Stimulated activated naive CD8-positive, alpha-beta T cell treated with anti-CD3 and anti-CD28 coated beads, Interleukin-15, amount 100 ng/mL, for 72 hours (primary cell): Measurements from ENCODE around the gene ALG3.
A peak's percentile ranks its signal among the peaks of the same experiment; 100 is the strongest.
"Not testable (repeated sequence)": the region's sequence is repeated elsewhere in the genome, so short reads cannot be mapped to it uniquely, and the experiment has no call there.

Experiments
- ATAC-seq: fragments of 150-1000 bp; cut with Tn5 transposase; 2 replicates; pipeline ENCODE4 v1.10.0; 2021; ENCODE audit warnings: mild to moderate bottlenecking, moderate library complexity
- DNase-seq, 2 donors: peaks; one replicate each; pipeline ENCODE4 v3.0.0; 2021 to 2022
- H3K27ac Mint-ChIP-seq, 2 donors: one replicate each; pipeline ENCODE4 v1.8.0; 2022; ENCODE audit warnings: mild to moderate bottlenecking in 2 of 2, mixed read lengths in 2 of 2, moderate library complexity in 2 of 2
- H3K27me3 Mint-ChIP-seq: one replicate; pipeline ENCODE4 v1.8.0; 2022; ENCODE audit warnings: mixed read lengths
- H3K4me1 Mint-ChIP-seq: one replicate; pipeline ENCODE4 v1.8.0; 2022; ENCODE audit warnings: mild to moderate bottlenecking, mixed read lengths
- H3K4me3 Mint-ChIP-seq, 2 donors: one replicate each; pipeline ENCODE4 v1.8.0; 2022; ENCODE audit warnings: mild to moderate bottlenecking in 2 of 2, mixed read lengths in 2 of 2, moderate library complexity in 1 of 2
- H3K9me3 Mint-ChIP-seq, 2 donors: one replicate each; pipeline ENCODE4 v1.8.0; 2022; ENCODE audit warnings: mixed read lengths in 2 of 2

Gene ALG3

GRCh38 chr3:184267249-184267648 lies 18.5 kb upstream of the ALG3 start:
- Mint-ChIP-seq H3K27me3 (peaks cover 84% of the 10 kb centered on the region), H3K4me1 (peaks cover 10% of the 10 kb centered on the region)
- not testable (repeated sequence) for ATAC-seq, H3K9me3 Mint-ChIP-seq, H3K4me3 Mint-ChIP-seq, H3K27ac Mint-ChIP-seq, DNase-seq

GRCh38 chr3:184262764-184263179 lies 14.0 kb upstream of the ALG3 start:
- H3K4me3 Mint-ChIP-seq = peak overlapping the region; percentile 82 to 85
- no peak for ATAC-seq
- peaks cover 26% of the 10 kb centered on the region for H3K4me1 Mint-ChIP-seq
- no peak overlapping the region for H3K27ac Mint-ChIP-seq
- H3K27me3 Mint-ChIP-seq = peaks cover 84% of the 10 kb centered on the region
- no peak for DNase-seq
- no peaks in the 10 kb centered on the region for H3K9me3 Mint-ChIP-seq

GRCh38 chr3:184261854-184262763 lies 13.3 kb upstream of the ALG3 start:
- Mint-ChIP-seq H3K4me3 (peak overlapping the region; percentile 82 to 85), H3K9me3 (no peaks in the 10 kb centered on the region), H3K4me1 (peaks cover 26% of the 10 kb centered on the region), H3K27me3 (peaks cover 77% of the 10 kb centered on the region), H3K27ac (no peak overlapping the region)
- DNase-seq = no peak
- ATAC-seq = peak; percentile 21

- DNase-seq = peak; percentile 43 to 59
- peaks cover 72% of the 10 kb centered on the region for H3K27me3 Mint-ChIP-seq
- peak within 1 kb of the TSS in 1 of 2 donors; percentile 1 for H3K27ac Mint-ChIP-seq
Observed at GRCh38 chr3:184261270-184261853, 12.6 kb upstream of the ALG3 start, which contains the start of gene CAMK2N2. Gene CAMK2N2 (minus strand): TSS chr3:184261553. CDS start chr3:184261285, 268 bp downstream.

GRCh38 chr3:184260724-184261269 lies 12.0 kb upstream of the ALG3 start:
- H3K27ac Mint-ChIP-seq = peak overlapping the region in 1 of 2 donors; percentile 1
- peaks cover 68% of the 10 kb centered on the region for H3K27me3 Mint-ChIP-seq

More at GRCh38 chr3:184261270-184261853, 12.6 kb upstream of the ALG3 start, which contains the start of gene CAMK2N2:
- Mint-ChIP-seq H3K9me3 (no peaks in the 10 kb centered on the region), H3K4me3 (peak within 1 kb of the TSS; percentile 82 to 85), H3K4me1 (peaks cover 26% of the 10 kb centered on the region)
- ATAC-seq = peak; percentile 72

GRCh38 chr3:184259878-184260723 lies 11.3 kb upstream of the ALG3 start:
- Mint-ChIP-seq H3K9me3 (no peaks in the 10 kb centered on the region), H3K4me3 (peak overlapping the region; percentile 69 to 85), H3K4me1 (peaks cover 34% of the 10 kb centered on the region), H3K27ac (peak overlapping the region in 1 of 2 donors; percentile 1), H3K27me3 (peaks cover 64% of the 10 kb centered on the region)
- ATAC-seq (peak; percentile 50), DNase-seq (peak; percentile 33 to 36)

More at GRCh38 chr3:184260724-184261269, 12.0 kb upstream of the ALG3 start:
- DNase-seq (peak in 1 of 2 donors; percentile 22), ATAC-seq (peak; percentile 8)
- H3K4me1 Mint-ChIP-seq = peaks cover 27% of the 10 kb centered on the region
- H3K9me3 Mint-ChIP-seq = no peaks in the 10 kb centered on the region
- peak overlapping the region; percentile 82 to 85 for H3K4me3 Mint-ChIP-seq

- Mint-ChIP-seq H3K4me1 (peaks cover 37% of the 10 kb centered on the region), H3K4me3 (peak overlapping the region; percentile 73 to 78), H3K27me3 (peaks cover 57% of the 10 kb centered on the region), H3K9me3 (no peaks in the 10 kb centered on the region), H3K27ac (peak overlapping the region in 1 of 2 donors; percentile 72)
- DNase-seq = no peak
- no peak for ATAC-seq
Observed at GRCh38 chr3:184259396-184259877, 10.7 kb upstream of the ALG3 start.

- ATAC-seq = no peak
- Mint-ChIP-seq H3K9me3 (no peaks in the 10 kb centered on the region), H3K27ac (no peak overlapping the region), H3K27me3 (peaks cover 54% of the 10 kb centered on the region), H3K4me3 (peak overlapping the region in 1 of 2 donors; percentile 78), H3K4me1 (peaks cover 37% of the 10 kb centered on the region)
- no peak for DNase-seq
Observed at GRCh38 chr3:184258926-184259325, 10.2 kb upstream of the ALG3 start.

GRCh38 chr3:184257083-184257915 lies 8.5 kb upstream of the ALG3 start:
- H3K4me3 Mint-ChIP-seq = no peak overlapping the region
- H3K27ac Mint-ChIP-seq = no peak overlapping the region
- peaks cover 38% of the 10 kb centered on the region for H3K27me3 Mint-ChIP-seq
- no peak for DNase-seq
- ATAC-seq = no peak
- peaks cover 27% of the 10 kb centered on the region for H3K4me1 Mint-ChIP-seq
- H3K9me3 Mint-ChIP-seq = no peaks in the 10 kb centered on the region

- ATAC-seq = peak; percentile 61
- H3K4me3 Mint-ChIP-seq = no peak overlapping the region
Observed at GRCh38 chr3:184255291-184256039, 6.7 kb upstream of the ALG3 start.

GRCh38 chr3:184250167-184250828 lies 1.5 kb upstream of the ALG3 start:
- H3K4me3 Mint-ChIP-seq = peak overlapping the region; percentile 98 to 99
- H3K9me3 Mint-ChIP-seq = no peaks in the 10 kb centered on the region
- peaks cover 30% of the 10 kb centered on the region for H3K4me1 Mint-ChIP-seq
- peak; percentile 74 for ATAC-seq
- peak; percentile 89 to 90 for DNase-seq
- no peaks in the 10 kb centered on the region for H3K27me3 Mint-ChIP-seq
- peak overlapping the region; percentile 77 to 99 for H3K27ac Mint-ChIP-seq

More at GRCh38 chr3:184255291-184256039, 6.7 kb upstream of the ALG3 start:
- Mint-ChIP-seq H3K27ac (peak overlapping the region in 1 of 2 donors; percentile 9), H3K27me3 (peaks cover 21% of the 10 kb centered on the region), H3K9me3 (no peaks in the 10 kb centered on the region), H3K4me1 (peaks cover 18% of the 10 kb centered on the region)
- peak in 1 of 2 donors; percentile 31 for DNase-seq

- DNase-seq (peak; percentile 96 to 99), ATAC-seq (peak; percentile 94)
- no peaks in the 10 kb centered on the region for H3K9me3 Mint-ChIP-seq
- no peaks in the 10 kb centered on the region for H3K27me3 Mint-ChIP-seq
- H3K4me1 Mint-ChIP-seq = peaks cover 26% of the 10 kb centered on the region
- peak within 1 kb of the TSS; percentile 98 to 99 for H3K4me3 Mint-ChIP-seq
- H3K27ac Mint-ChIP-seq = peak within 1 kb of the TSS; percentile 99
Observed at GRCh38 chr3:184249412-184250166, 827 bp upstream of the ALG3 start, which contains the start of gene EEF1AKMT4. Gene EEF1AKMT4 (plus strand): TSS chr3:184249672. CDS start chr3:184249695, 23 bp downstream.
